HG03280 (cell line): ENCODE results near the gene HYCC1.

Source experiments
- ATAC-seq: cut with Tn5 transposase; IDR thresholded peaks from one replicate; pipeline ENCODE4 v1.9.1; 2021; ENCODE audit warnings: mild to moderate bottlenecking, moderate library complexity; ENCODE audit not compliant: unreplicated experiment

The HYCC1 gene

GRCh38 chr7:23017309-23017708 lies 3.4 kb upstream of the HYCC1 start:
- ATAC-seq: no peak

DNA sequence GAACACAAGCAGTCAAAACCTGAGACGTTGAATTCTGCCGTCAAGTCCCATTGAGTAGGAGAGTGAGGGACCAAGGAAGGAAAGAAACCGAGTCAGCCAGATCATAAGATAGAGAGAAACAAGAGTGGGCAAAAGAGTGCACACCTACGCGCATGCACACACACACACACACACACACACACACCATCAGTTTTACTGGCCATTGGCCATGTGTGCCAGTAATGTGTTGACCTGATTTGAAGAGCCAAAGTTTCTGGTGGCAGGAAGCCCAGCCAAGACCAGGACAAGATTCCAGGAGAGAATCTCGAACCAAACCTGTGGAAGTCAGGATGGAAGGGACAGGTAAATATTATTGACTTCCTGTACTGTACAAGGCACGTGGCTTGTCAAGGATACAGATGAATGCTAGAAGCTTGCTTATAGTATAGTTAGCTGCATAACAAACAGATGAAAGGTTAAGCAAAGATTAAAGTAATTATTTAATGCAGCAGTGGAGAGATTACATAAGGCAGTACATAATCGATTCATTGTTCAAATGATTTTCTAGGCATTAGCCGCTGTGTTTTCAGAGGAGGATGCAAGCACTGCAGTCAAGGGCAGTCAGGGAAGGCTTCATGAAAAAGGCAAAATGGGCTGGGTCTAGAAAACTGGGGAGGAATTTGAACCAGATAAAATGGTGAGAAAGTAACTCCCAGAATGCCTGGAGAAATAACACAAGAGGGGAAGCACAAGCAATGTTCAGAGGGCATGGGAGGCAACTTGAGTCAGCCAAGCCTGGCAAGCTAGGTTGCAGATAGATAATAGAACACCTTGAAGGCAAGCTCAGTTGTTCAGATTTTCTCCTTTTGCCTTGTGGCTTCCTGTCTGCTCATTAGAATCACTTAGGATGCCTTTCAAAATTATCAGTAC lies 2.7 kb upstream of the HYCC1 start:
- ATAC-seq: no peak

DNA sequence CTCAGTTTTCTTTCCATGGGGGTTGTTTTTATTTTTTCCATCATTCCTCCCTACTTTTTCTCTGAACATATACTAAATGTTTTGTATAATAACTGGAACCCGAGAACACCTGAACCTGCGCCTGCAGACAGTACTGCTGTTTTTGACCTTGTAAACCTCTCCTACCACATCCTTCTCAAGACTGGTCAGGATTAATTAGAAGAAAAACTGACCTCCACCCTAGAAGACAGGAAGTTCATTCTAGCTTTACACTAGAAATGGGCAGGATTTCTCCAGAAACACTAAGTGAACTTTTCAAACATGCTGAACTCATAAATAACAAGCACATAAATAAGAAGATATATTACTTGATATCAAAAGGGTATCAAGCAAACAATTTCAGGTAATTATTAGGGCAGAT lies 751 bp upstream of the HYCC1 start:
- no peak for ATAC-seq

DNA sequence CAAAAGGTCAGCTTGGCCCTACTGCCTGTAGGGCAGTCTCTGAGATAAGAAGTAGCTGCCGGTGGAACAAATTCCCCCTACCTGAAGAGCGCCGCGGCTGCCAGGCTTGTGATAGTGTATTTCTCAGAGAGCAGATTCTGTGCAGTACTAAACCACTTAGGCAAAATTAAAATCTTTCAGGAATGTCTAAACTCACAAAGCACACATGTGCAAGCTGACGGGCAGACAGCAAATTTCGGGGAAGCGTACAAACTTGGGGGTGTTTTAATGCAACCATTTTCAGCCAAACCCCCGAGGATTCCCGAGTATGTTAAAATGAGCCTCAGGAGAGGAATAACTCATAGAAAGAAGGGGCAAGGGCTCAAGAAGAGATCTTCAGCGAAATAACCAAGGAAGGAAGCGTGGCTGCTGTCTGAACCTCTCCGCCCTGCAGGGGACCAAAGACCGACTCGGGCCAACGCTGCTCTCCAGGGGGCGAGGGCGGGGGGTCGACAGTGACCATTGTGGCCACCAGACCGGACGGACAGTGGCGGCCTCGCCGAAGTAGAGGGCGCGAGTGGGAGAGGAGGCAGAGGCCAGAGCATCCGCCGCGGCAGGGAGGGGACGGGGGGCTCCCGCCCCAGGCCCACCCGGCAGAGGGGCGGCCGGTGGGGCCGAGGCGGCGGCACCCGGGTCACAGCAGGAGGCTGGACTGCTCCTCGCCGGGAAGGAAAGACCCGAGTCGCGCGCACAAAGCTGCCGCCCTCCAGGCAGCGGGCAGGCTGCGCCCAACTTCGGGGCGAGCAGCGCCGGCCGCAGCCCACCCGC lies 819 bp downstream of the HYCC1 start:
- peak; percentile 2 for ATAC-seq

DNA sequence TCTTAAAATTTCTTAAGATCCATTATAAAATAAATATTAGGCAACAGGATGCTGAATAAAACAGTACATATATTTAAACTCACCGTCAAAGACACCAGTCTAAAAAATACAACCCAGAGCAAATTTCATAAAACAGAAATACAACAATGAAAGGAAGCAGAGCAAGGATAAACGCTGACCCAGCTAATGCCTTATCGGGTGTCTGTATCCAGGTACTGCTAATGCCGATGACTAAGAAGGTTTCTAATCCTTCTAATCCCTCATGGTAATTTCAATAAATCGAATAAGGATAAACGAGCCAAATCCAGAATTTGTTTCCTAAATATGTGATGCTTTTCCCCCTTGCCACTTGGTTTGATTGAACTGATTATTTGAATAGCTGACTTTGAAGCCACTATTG lies 1.7 kb downstream of the HYCC1 start:
- ATAC-seq: no peak

DNA sequence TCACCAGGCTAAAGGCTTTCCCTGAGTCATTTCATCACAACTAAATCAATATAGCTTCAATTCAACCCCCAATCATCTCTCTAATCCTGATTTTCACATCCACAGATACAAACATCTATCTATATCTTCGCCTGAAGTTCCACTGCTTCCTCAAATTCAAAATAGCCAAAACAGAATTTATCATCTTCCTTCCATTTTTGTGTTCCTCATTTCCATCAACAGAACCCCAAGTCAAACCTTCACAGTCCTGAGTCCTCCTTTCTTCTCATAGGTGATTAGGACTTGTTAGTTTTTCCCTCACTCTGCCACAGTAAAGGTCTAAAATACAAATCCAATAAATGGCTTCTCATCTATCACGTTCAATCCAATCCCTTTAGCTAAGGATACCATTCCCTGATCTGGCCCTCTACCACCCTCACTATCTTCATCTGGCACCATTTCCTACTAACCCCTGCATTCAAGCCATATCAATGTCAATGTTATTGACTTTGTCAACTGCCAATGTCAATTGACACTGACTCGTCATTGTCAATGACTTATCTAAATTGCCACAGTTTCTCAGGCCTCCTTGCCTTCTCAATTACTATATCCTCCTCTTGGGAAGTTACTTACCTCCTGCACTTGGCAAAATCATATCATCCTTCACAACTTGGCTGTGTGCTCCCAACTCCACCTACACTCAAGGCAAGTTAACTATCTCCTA lies 2.6 kb downstream of the HYCC1 start:
- ATAC-seq: no peak

GRCh38 chr7:23009303-23009702 lies 4.6 kb downstream of the HYCC1 start:
- no peak for ATAC-seq

DNA sequence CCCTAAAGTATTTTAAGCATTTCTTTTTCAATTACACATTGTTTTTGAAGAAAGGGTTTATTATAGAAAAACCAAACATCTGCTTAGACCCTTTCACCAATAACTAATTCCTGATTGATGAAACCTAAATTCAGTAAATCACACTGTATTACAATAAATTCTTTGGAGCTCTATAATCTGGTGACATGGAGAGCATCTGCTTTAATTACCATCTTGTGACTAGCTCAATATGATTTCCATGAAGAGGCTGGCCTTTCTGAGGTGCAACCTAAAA lies 9.7 kb downstream of the HYCC1 start:
- no peak for ATAC-seq

DNA sequence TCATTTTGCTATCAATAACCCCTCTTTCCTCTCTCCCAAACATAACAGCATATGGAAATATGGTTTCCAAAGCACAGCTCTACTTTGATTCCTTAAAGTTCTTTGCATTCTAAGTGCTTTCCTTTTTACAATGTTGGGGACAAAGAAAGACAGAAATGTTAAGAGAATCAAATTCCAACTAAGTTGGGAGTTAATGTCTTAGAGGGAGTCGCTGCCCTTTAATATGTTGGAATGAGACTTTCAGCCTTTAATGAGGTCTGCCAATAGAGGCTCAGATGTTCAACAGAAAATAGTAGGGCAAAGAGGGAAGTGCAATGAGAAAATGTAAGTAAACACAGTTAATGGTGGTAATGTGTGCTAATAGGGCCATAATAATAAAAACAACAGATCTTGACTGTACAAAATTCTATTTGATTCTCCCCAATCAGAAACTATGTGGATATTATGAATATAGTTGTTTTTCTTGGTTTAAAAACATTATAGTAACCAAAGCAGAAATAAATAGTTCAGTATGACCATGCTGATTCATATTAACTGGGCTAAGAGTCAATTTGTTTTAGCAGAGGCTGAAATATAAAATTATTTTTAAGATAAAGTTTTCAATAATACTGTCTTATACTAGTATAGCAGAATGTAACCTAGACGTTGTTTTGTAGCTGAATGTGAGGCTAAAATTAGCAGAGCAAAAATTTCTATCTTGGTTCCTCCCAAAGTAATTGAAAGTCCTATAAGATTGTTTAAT lies 10.3 kb downstream of the HYCC1 start:
- no peak for ATAC-seq

GRCh38 chr7:23002698-23003097 lies 11.2 kb downstream of the HYCC1 start:
- no peak for ATAC-seq

GRCh38 chr7:23001610-23002009 lies 12.3 kb downstream of the HYCC1 start:
- ATAC-seq: no peak

GRCh38 chr7:23000597-23001360 lies 13.2 kb downstream of the HYCC1 start:
- no peak for ATAC-seq

- no peak for ATAC-seq
These were observed 15.4 kb downstream of the HYCC1 start for GRCh38 chr7:22998519-22998896.

DNA sequence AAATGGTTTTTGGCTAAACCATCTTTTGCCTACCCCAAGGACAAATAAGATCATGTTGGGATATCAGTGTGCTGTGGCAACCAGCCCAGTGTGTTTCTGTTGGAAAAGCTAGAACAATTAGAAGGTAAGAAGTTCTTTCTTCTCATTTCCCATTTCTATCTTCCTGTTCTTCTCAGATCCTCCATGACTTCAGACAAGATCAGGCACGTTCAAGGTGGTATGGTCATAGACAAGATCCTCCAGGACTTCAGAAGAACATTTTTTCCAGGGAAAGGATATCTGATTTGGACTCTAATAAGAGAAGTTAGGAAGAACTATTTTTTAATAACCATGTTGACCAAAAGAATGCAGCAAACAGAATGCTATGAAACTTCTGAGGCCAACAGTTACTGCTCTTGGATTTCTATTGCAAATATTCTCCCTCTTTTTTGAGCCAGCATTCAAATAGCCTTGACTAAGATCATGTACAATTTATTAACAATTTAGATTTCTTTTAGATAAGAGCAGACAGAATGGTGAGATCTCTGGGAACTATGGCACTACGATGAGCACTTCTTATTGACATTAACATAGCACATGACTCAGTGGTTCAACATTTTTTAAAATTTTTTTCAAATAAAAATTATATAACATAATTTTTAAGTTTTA lies 15.9 kb downstream of the HYCC1 start:
- ATAC-seq: no peak

DNA sequence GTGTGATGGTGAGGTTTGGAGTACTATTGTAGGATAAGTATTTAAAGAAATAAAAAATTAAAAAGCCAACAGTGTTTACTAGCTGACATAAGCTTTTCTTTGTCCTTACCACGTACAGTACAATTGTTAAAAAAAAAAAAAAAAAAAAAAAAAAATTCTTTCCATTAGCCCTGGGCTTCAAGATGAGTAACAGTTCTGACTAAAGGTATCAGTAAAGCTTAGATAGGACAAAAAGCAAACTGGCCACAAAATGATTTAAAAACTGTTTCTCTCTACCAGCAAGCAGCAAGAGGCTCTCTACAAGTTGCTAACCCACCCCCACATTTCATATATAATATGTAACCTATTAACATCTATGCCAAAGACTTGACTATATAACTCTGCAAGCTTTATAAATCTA lies 17.5 kb downstream of the HYCC1 start:
- ATAC-seq: no peak

GRCh38 chr7:22995011-22995410 lies 18.9 kb downstream of the HYCC1 start:
- ATAC-seq: no peak

DNA sequence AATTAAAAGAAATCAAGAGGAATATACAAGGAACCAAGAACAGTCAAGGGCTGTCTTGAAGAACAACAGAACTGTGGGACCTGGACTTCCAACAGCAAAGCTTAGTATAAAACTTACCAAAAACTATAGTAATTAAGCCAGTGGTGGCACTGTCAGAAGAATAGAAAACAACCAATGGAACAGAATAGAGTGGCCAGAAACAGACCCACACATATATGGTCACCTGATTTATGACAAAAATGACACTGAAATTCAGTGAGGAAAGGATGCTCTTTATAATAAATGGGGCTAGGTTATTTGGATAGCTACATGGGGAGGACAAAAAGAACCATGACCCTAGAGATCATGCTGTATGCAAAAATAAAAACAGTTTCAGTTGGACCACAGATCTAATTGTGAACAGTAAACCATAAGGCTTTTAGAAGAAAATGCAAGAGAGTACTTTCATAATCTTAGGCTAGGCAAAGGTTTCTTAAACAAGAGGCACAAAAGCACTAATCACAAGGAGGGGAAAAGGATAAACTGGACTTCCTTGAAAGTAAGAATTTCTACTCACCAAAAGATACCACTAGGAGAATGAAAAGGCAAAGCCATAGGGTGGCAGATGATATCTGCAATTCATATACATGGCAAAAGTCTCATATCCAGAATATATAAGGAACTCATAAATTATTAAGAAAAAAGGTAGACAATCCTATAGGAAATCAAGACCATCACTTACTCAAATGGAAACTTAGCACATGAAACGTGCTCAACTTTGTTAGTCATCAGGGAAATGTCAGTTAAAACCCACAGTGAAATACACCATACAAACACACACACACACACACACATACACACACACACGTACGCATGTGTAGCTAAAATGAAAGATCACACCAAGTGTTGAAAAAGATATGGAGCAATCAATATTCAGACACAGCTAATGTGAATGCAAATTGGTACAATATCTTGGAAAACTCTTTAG lies 20.8 kb downstream of the HYCC1 start:
- ATAC-seq: peak; percentile 83

DNA sequence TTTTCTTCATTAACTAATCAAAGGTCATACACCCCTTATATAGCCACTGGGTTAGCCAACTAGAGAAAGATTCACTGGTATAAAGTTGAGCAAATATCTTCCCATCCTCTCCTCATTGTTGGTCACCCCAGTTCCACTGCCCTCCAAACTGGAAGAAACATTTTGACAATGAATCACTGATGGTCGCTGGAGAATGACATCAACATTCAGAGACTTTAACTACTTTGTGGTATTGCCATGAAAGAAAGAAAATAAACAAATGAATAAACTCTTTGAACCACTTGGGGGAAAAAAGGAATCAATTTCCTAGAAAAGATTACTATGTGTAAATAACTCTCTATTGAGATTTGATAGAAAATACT lies 23.4 kb downstream of the HYCC1 start:
- ATAC-seq: no peak
